ENCODE measurements around the gene STK39.

STK39 gene

GRCh38 chr2:167914969-167915368, 332.4 kb downstream of the STK39 start:
- no peak for DNase-seq (ENCODE audit: low read depth)

- DNase-seq (ENCODE audit: low read depth) = no peak
Measured at GRCh38 chr2:167908786-167909185, 338.6 kb downstream of the STK39 start.

GRCh38 chr2:167905668-167906067, 341.7 kb downstream of the STK39 start:
- DNase-seq (ENCODE audit: low read depth) = no peak
